Measurements from ENCODE around the gene GIGYF2.

GIGYF2 gene

GRCh38 chr2:232777276-232777675 is 80.1 kb downstream of the GIGYF2 start:
- Histone ChIP-seq H3K36me3 (ENCODE audit: control insufficient read depth, insufficient read depth, low read length) (no peaks in the 10 kb centered on the region), H3K27ac (ENCODE audit: low read depth, low read length) (no peak overlapping the region), H3K79me1 (ENCODE audit: low read length) (no peaks in the 10 kb centered on the region), H2BK15ac (replicated peaks; ENCODE audit: low read depth) (no peak overlapping the region), H3K18ac (ENCODE audit: low read length) (no peak overlapping the region), H2AK5ac (ENCODE audit: low read length) (no peak overlapping the region), H3K23ac (ENCODE audit: low read length) (no peak overlapping the region), H2BK120ac (ENCODE audit: low read depth, low read length) (no peak overlapping the region), H3K9ac (ENCODE audit: low read length) (no peak overlapping the region), H3K56ac (ENCODE audit: low read length) (no peak overlapping the region), H3K4ac (ENCODE audit: low read depth, low read length) (no peak overlapping the region), H3K4me2 (ENCODE audit: low read length) (no peak overlapping the region), H4K8ac (ENCODE audit: low read depth, low read length) (no peak overlapping the region), H3K4me1 (ENCODE audit: control insufficient read depth, low read depth, low read length) (peaks cover 3% of the 10 kb centered on the region), H3K4me3 (ENCODE audit: low read length) (no peak overlapping the region), H3K27me3 (ENCODE audit: insufficient read depth, low read length, poor library complexity) (no peaks in the 10 kb centered on the region), H2BK5ac (ENCODE audit: low read length) (no peak overlapping the region), H3K79me2 (ENCODE audit: control insufficient read depth, insufficient read depth, low read length) (no peaks in the 10 kb centered on the region), H4K5ac (ENCODE audit: low read length) (no peak overlapping the region)
- no peak for DNase-seq
- no CpG with 5 or more reads among the region's 5 CpGs for WGBS (ENCODE audit: extremely low coverage, insufficient coverage, low lambda C conversion rate)

GRCh38 chr2:232779465-232779864 is 82.3 kb downstream of the GIGYF2 start:
- no peak for DNase-seq
- Histone ChIP-seq H3K4me3 (ENCODE audit: low read length) (no peak overlapping the region), H3K36me3 (ENCODE audit: control insufficient read depth, insufficient read depth, low read length) (no peaks in the 10 kb centered on the region), H2BK5ac (ENCODE audit: low read length) (no peak overlapping the region), H3K23ac (ENCODE audit: low read length) (no peak overlapping the region), H3K79me2 (ENCODE audit: control insufficient read depth, insufficient read depth, low read length) (no peaks in the 10 kb centered on the region), H3K9ac (ENCODE audit: low read length) (no peak overlapping the region), H3K4me2 (ENCODE audit: low read length) (no peak overlapping the region), H4K8ac (ENCODE audit: low read depth, low read length) (no peak overlapping the region), H3K18ac (ENCODE audit: low read length) (no peak overlapping the region), H2BK120ac (ENCODE audit: low read depth, low read length) (no peak overlapping the region), H3K27me3 (ENCODE audit: insufficient read depth, low read length, poor library complexity) (no peaks in the 10 kb centered on the region), H3K4me1 (ENCODE audit: control insufficient read depth, low read depth, low read length) (peaks cover 3% of the 10 kb centered on the region), H2AK5ac (ENCODE audit: low read length) (no peak overlapping the region), H3K56ac (ENCODE audit: low read length) (no peak overlapping the region), H3K27ac (ENCODE audit: low read depth, low read length) (no peak overlapping the region), H4K5ac (ENCODE audit: low read length) (no peak overlapping the region), H3K79me1 (ENCODE audit: low read length) (no peaks in the 10 kb centered on the region), H2BK15ac (replicated peaks; ENCODE audit: low read depth) (no peak overlapping the region), H3K4ac (ENCODE audit: low read depth, low read length) (no peak overlapping the region)
- no CpG with 5 or more reads among the region's 3 CpGs for WGBS (ENCODE audit: extremely low coverage, insufficient coverage, low lambda C conversion rate)

GRCh38 chr2:232779934-232780333 is 82.8 kb downstream of the GIGYF2 start:
- H3K4ac ChIP-seq (ENCODE audit: low read depth, low read length), result no peak overlapping the region
- H3K9ac ChIP-seq (ENCODE audit: low read length), result no peak overlapping the region
- H3K4me3 ChIP-seq (ENCODE audit: low read length), result no peak overlapping the region
- H3K27ac ChIP-seq (ENCODE audit: low read depth, low read length), result no peak overlapping the region
- no peak overlapping the region for H3K18ac ChIP-seq (ENCODE audit: low read length)
- H3K79me1 ChIP-seq (ENCODE audit: low read length), result no peaks in the 10 kb centered on the region
- no peak overlapping the region for H2BK15ac ChIP-seq (replicated peaks; ENCODE audit: low read depth)
- no peak overlapping the region for H3K56ac ChIP-seq (ENCODE audit: low read length)
- peaks cover 3% of the 10 kb centered on the region for H3K4me1 ChIP-seq (ENCODE audit: control insufficient read depth, low read depth, low read length)
- WGBS (ENCODE audit: extremely low coverage, insufficient coverage, low lambda C conversion rate), result no CpG with 5 or more reads among the region's 1 CpG
- no peaks in the 10 kb centered on the region for H3K27me3 ChIP-seq (ENCODE audit: insufficient read depth, low read length, poor library complexity)
- H2BK120ac ChIP-seq (ENCODE audit: low read depth, low read length), result no peak overlapping the region
- H3K4me2 ChIP-seq (ENCODE audit: low read length), result no peak overlapping the region
- H4K5ac ChIP-seq (ENCODE audit: low read length), result no peak overlapping the region
- H4K8ac ChIP-seq (ENCODE audit: low read depth, low read length), result no peak overlapping the region
- no peak overlapping the region for H2AK5ac ChIP-seq (ENCODE audit: low read length)
- no peaks in the 10 kb centered on the region for H3K36me3 ChIP-seq (ENCODE audit: control insufficient read depth, insufficient read depth, low read length)
- no peak overlapping the region for H3K23ac ChIP-seq (ENCODE audit: low read length)
- H2BK5ac ChIP-seq (ENCODE audit: low read length), result no peak overlapping the region
- H3K79me2 ChIP-seq (ENCODE audit: control insufficient read depth, insufficient read depth, low read length), result no peaks in the 10 kb centered on the region
- DNase-seq, result no peak

GRCh38 chr2:232781765-232782164 is 84.6 kb downstream of the GIGYF2 start:
- Histone ChIP-seq H3K36me3 (ENCODE audit: control insufficient read depth, insufficient read depth, low read length) (no peaks in the 10 kb centered on the region), H2BK15ac (replicated peaks; ENCODE audit: low read depth) (no peak overlapping the region), H2AK5ac (ENCODE audit: low read length) (no peak overlapping the region), H3K9ac (ENCODE audit: low read length) (no peak overlapping the region), H3K4ac (ENCODE audit: low read depth, low read length) (no peak overlapping the region), H3K4me1 (ENCODE audit: control insufficient read depth, low read depth, low read length) (no peaks in the 10 kb centered on the region), H2BK5ac (ENCODE audit: low read length) (no peak overlapping the region), H4K5ac (ENCODE audit: low read length) (no peak overlapping the region), H3K18ac (ENCODE audit: low read length) (no peak overlapping the region), H3K23ac (ENCODE audit: low read length) (no peak overlapping the region), H4K8ac (ENCODE audit: low read depth, low read length) (no peak overlapping the region), H3K27ac (ENCODE audit: low read depth, low read length) (no peak overlapping the region), H3K27me3 (ENCODE audit: insufficient read depth, low read length, poor library complexity) (no peaks in the 10 kb centered on the region), H3K4me3 (ENCODE audit: low read length) (no peak overlapping the region), H3K79me1 (ENCODE audit: low read length) (no peaks in the 10 kb centered on the region), H3K56ac (ENCODE audit: low read length) (no peak overlapping the region), H3K4me2 (ENCODE audit: low read length) (no peak overlapping the region), H2BK120ac (ENCODE audit: low read depth, low read length) (no peak overlapping the region), H3K79me2 (ENCODE audit: control insufficient read depth, insufficient read depth, low read length) (no peaks in the 10 kb centered on the region)
- DNase-seq, result peak; percentile 61

- Histone ChIP-seq H2BK120ac (ENCODE audit: low read depth, low read length) (no peak overlapping the region), H3K4ac (ENCODE audit: low read depth, low read length) (no peak overlapping the region), H3K4me3 (ENCODE audit: low read length) (no peak overlapping the region), H2AK5ac (ENCODE audit: low read length) (no peak overlapping the region), H3K4me1 (ENCODE audit: control insufficient read depth, low read depth, low read length) (no peaks in the 10 kb centered on the region), H3K36me3 (ENCODE audit: control insufficient read depth, insufficient read depth, low read length) (peaks cover 1% of the 10 kb centered on the region), H3K56ac (ENCODE audit: low read length) (no peak overlapping the region), H3K79me2 (ENCODE audit: control insufficient read depth, insufficient read depth, low read length) (no peaks in the 10 kb centered on the region), H3K79me1 (ENCODE audit: low read length) (no peaks in the 10 kb centered on the region), H3K18ac (ENCODE audit: low read length) (no peak overlapping the region), H3K27me3 (ENCODE audit: insufficient read depth, low read length, poor library complexity) (no peaks in the 10 kb centered on the region), H2BK15ac (replicated peaks; ENCODE audit: low read depth) (no peak overlapping the region), H4K8ac (ENCODE audit: low read depth, low read length) (no peak overlapping the region), H4K5ac (ENCODE audit: low read length) (no peak overlapping the region), H3K9ac (ENCODE audit: low read length) (no peak overlapping the region), H2BK5ac (ENCODE audit: low read length) (no peak overlapping the region), H3K23ac (ENCODE audit: low read length) (no peak overlapping the region), H3K4me2 (ENCODE audit: low read length) (no peak overlapping the region), H3K27ac (ENCODE audit: low read depth, low read length) (no peak overlapping the region)
- no peak for DNase-seq
These were observed 86.1 kb downstream of the GIGYF2 start for GRCh38 chr2:232783278-232783677.

- no peaks in the 10 kb centered on the region for H3K27me3 ChIP-seq (ENCODE audit: insufficient read depth, low read length, poor library complexity)
- no peaks in the 10 kb centered on the region for H3K4me1 ChIP-seq (ENCODE audit: control insufficient read depth, low read depth, low read length)
- no peak for DNase-seq
- H3K79me2 ChIP-seq (ENCODE audit: control insufficient read depth, insufficient read depth, low read length), result no peaks in the 10 kb centered on the region
- H3K18ac ChIP-seq (ENCODE audit: low read length), result no peak overlapping the region
- H3K56ac ChIP-seq (ENCODE audit: low read length), result no peak overlapping the region
- H3K4me2 ChIP-seq (ENCODE audit: low read length), result no peak overlapping the region
- no peak overlapping the region for H3K23ac ChIP-seq (ENCODE audit: low read length)
- H2BK120ac ChIP-seq (ENCODE audit: low read depth, low read length), result no peak overlapping the region
- H3K9ac ChIP-seq (ENCODE audit: low read length), result no peak overlapping the region
- H2BK15ac ChIP-seq (replicated peaks; ENCODE audit: low read depth), result no peak overlapping the region
- no peak overlapping the region for H3K4me3 ChIP-seq (ENCODE audit: low read length)
- no peaks in the 10 kb centered on the region for H3K79me1 ChIP-seq (ENCODE audit: low read length)
- no peak overlapping the region for H2AK5ac ChIP-seq (ENCODE audit: low read length)
- H3K4ac ChIP-seq (ENCODE audit: low read depth, low read length), result no peak overlapping the region
- no peak overlapping the region for H4K5ac ChIP-seq (ENCODE audit: low read length)
- no peak overlapping the region for H3K27ac ChIP-seq (ENCODE audit: low read depth, low read length)
- no peak overlapping the region for H4K8ac ChIP-seq (ENCODE audit: low read depth, low read length)
- H3K36me3 ChIP-seq (ENCODE audit: control insufficient read depth, insufficient read depth, low read length), result peaks cover 3% of the 10 kb centered on the region
- H2BK5ac ChIP-seq (ENCODE audit: low read length), result no peak overlapping the region
These were observed 90.7 kb downstream of the GIGYF2 start for GRCh38 chr2:232787806-232788205.
